T-helper 2 cell treated with Interferon-gamma antibody and Interleukin-4, amounts not matched to agents 5 μg/mL and 100 μg/mL, for 36 hours (primary cell): ENCODE results near the gene FOXD1.
"Not testable (repeated sequence)": the region's sequence is repeated elsewhere in the genome, so short reads cannot be mapped to it uniquely, and the experiment has no call there.

Experiments used
- DNase-seq: peaks from one replicate; pipeline ENCODE4 v3.0.0; 2021; ENCODE audit warnings: low spot score
- H3K27ac Mint-ChIP-seq: one replicate; pipeline ENCODE4 v1.8.0; 2021; ENCODE audit warnings: mild to moderate bottlenecking, mixed read lengths
- H3K27me3 Mint-ChIP-seq: one replicate; pipeline ENCODE4 v1.8.0; 2021; ENCODE audit warnings: low read depth, mixed read lengths
- H3K36me3 Mint-ChIP-seq: one replicate; pipeline ENCODE4 v1.8.0; 2021; ENCODE audit warnings: low read depth, mixed read lengths
- H3K4me1 Mint-ChIP-seq: one replicate; pipeline ENCODE4 v1.8.0; 2021; ENCODE audit warnings: low read depth, mixed read lengths
- H3K4me3 Mint-ChIP-seq: one replicate; pipeline ENCODE4 v1.8.0; 2022; ENCODE audit warnings: mild to moderate bottlenecking, moderate library complexity, mixed read lengths
- H3K9me3 Mint-ChIP-seq: one replicate; pipeline ENCODE4 v1.8.0; 2021; ENCODE audit warnings: mixed read lengths

FOXD1 gene

DNA sequence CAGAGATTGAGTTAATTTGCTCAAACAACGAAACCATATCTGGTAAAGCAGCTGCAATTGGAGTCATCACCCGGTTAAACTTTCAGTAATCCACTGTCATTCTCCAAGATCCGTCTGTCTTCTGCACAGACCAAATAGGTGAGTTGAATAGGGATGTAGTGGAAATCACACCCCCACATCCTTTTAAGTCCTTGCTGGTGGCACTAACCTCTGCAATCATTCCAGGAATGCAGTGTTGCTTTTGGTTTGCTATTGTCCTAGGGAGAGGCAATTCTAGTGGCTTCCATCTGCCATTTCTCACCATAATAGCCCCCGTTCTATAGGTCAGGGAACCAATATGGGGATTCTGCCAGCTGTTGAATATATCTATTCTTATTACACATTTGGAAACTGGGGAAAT is 35.1 kb upstream of the FOXD1 start:
- no peaks in the 10 kb centered on the region for H3K4me1 Mint-ChIP-seq
- no peak for DNase-seq
- H3K4me3 Mint-ChIP-seq: no peak overlapping the region
- no peaks in the 10 kb centered on the region for H3K36me3 Mint-ChIP-seq
- H3K27ac Mint-ChIP-seq: no peak overlapping the region
- peaks cover 29% of the 10 kb centered on the region for H3K27me3 Mint-ChIP-seq
- no peaks in the 10 kb centered on the region for H3K9me3 Mint-ChIP-seq

- Mint-ChIP-seq H3K4me3 (no peak overlapping the region), H3K27ac (no peak overlapping the region), H3K27me3 (peaks cover 30% of the 10 kb centered on the region), H3K9me3 (no peaks in the 10 kb centered on the region), H3K36me3 (no peaks in the 10 kb centered on the region), H3K4me1 (no peaks in the 10 kb centered on the region)
- DNase-seq: no peak
These were observed 34.0 kb upstream of the FOXD1 start for GRCh38 chr5:73482383-73483136.

DNA sequence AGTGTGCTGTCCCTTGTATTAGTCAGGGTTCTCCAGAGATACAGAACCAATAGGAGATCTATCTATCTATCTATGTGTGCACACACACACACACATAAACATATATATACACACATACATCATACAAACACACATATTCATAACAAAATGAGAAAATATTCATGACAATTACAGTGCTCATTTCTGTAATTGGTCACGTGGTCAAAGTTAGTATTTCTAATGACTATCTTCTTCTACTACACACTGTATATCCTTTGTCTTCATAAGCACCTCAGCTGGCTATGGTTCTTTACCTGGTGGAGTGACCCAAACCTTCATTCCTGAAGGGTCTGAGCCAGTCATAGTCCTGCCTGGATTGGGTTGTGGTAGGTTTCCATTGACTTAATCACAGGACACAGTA is 31.9 kb upstream of the FOXD1 start:
- H3K27ac Mint-ChIP-seq: no peak overlapping the region
- no peaks in the 10 kb centered on the region for H3K36me3 Mint-ChIP-seq
- peaks cover 22% of the 10 kb centered on the region for H3K27me3 Mint-ChIP-seq
- H3K4me1 Mint-ChIP-seq: no peaks in the 10 kb centered on the region
- no peak overlapping the region for H3K4me3 Mint-ChIP-seq
- DNase-seq: no peak
- no peaks in the 10 kb centered on the region for H3K9me3 Mint-ChIP-seq

DNA sequence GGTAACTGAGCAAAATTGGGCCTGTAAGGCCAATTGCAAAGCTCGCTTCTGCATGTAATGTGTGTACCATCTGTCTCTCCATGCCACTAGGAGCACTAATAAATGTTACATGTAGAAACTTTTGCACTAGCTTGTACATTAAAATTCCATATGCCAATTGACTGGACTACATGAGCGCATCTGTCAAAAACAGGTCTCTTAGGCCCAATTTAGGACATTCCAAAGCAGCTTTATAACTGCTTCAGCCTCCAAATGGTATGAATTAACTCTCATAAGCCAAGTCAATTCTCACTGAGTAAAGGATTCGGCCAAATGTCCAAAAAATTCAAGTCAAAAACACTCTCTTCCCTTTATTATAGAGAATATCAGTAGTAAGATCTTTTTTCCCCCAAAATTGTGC is 23.5 kb upstream of the FOXD1 start:
- no peaks in the 10 kb centered on the region for H3K9me3 Mint-ChIP-seq
- H3K4me1 Mint-ChIP-seq: no peaks in the 10 kb centered on the region
- no peaks in the 10 kb centered on the region for H3K36me3 Mint-ChIP-seq
- no peak overlapping the region for H3K27ac Mint-ChIP-seq
- peaks cover 20% of the 10 kb centered on the region for H3K27me3 Mint-ChIP-seq
- no peak overlapping the region for H3K4me3 Mint-ChIP-seq
- DNase-seq: no peak

GRCh38 chr5:73471654-73472053 is 23.1 kb upstream of the FOXD1 start:
- no peak overlapping the region for H3K27ac Mint-ChIP-seq
- no peaks in the 10 kb centered on the region for H3K9me3 Mint-ChIP-seq
- H3K27me3 Mint-ChIP-seq: peaks cover 20% of the 10 kb centered on the region
- no peak for DNase-seq
- no peaks in the 10 kb centered on the region for H3K4me1 Mint-ChIP-seq
- H3K36me3 Mint-ChIP-seq: no peaks in the 10 kb centered on the region
- H3K4me3 Mint-ChIP-seq: no peak overlapping the region

GRCh38 chr5:73469878-73470277 is 21.3 kb upstream of the FOXD1 start:
- H3K27me3 Mint-ChIP-seq: peaks cover 24% of the 10 kb centered on the region
- no peak overlapping the region for H3K4me3 Mint-ChIP-seq
- H3K4me1 Mint-ChIP-seq: no peaks in the 10 kb centered on the region
- H3K27ac Mint-ChIP-seq: no peak overlapping the region
- H3K9me3 Mint-ChIP-seq: no peaks in the 10 kb centered on the region
- DNase-seq: no peak
- no peaks in the 10 kb centered on the region for H3K36me3 Mint-ChIP-seq

DNA sequence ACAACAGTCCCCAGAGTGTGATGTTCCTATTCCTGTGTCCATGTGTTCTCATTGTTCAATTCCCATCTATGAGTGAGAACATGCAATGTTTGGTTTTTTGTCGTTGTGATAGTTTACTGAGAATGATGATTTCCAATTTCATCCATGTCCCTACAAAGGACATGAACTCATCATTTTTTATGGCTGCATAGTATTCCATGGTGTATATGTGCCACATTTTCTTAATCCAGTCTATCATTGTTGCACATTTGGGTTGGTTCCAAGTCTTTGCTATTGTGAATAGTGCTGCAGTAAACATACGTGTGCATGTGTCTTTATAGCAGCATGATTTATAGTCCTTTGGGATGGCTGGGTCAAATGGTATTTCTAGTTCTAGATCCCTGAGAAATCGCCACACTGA is 20.1 kb upstream of the FOXD1 start:
- DNase-seq, H3K9me3 Mint-ChIP-seq, H3K4me3 Mint-ChIP-seq, H3K27ac Mint-ChIP-seq, H3K36me3 Mint-ChIP-seq, H3K4me1 Mint-ChIP-seq: not testable (repeated sequence)
- peaks cover 29% of the 10 kb centered on the region for H3K27me3 Mint-ChIP-seq

- no peaks in the 10 kb centered on the region for H3K9me3 Mint-ChIP-seq
- peaks cover 30% of the 10 kb centered on the region for H3K27me3 Mint-ChIP-seq
- no peak overlapping the region for H3K4me3 Mint-ChIP-seq
- no peaks in the 10 kb centered on the region for H3K36me3 Mint-ChIP-seq
- DNase-seq: no peak
- H3K4me1 Mint-ChIP-seq: no peaks in the 10 kb centered on the region
- no peak overlapping the region for H3K27ac Mint-ChIP-seq
These were observed 15.6 kb upstream of the FOXD1 start for GRCh38 chr5:73464016-73464745.

DNA sequence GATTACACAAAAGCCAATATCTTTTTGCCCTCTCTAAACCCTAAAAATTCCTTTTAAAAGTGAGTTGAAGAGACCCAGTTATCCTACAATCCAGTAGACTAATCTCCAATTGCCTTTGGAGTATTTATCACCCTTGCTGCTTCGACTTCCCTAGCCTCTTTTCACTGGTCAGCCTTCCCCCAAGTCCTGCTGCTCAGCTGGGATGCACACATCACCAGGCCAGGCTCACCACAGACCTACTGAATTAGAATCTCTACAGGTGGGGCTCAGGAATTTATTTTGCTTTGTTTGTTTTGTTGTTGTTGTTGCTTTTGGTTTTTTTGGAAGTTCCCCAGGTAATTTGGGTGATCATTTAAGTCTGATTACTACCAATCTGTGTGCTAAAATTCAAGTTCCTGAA is 11.6 kb upstream of the FOXD1 start:
- no peak for DNase-seq
- H3K27ac Mint-ChIP-seq: no peak overlapping the region
- H3K9me3 Mint-ChIP-seq: no peaks in the 10 kb centered on the region
- no peak overlapping the region for H3K4me3 Mint-ChIP-seq
- H3K27me3 Mint-ChIP-seq: peaks cover 47% of the 10 kb centered on the region
- no peaks in the 10 kb centered on the region for H3K4me1 Mint-ChIP-seq
- no peaks in the 10 kb centered on the region for H3K36me3 Mint-ChIP-seq

DNA sequence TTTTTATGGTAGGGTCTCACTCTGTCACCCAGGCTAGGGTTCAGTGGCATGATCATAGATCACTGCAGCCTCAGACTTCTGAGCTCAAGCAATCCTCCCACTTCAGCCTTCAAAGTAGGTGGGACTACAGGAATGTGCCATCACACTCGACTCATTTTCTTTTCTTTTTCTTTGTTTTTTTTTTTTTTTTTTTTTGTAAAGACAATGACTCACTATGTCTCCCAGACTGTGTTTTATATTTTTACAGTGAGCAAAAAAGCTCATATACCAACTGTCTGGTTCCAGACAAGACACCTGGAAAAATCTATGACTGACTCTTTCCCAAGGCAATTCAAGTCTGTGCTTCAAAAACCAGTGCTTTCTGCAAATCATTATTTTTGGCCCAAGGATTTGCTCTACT is 10.8 kb upstream of the FOXD1 start:
- no peak for DNase-seq
- H3K4me1 Mint-ChIP-seq: no peaks in the 10 kb centered on the region
- H3K36me3 Mint-ChIP-seq: no peaks in the 10 kb centered on the region
- no peak overlapping the region for H3K4me3 Mint-ChIP-seq
- no peaks in the 10 kb centered on the region for H3K9me3 Mint-ChIP-seq
- H3K27ac Mint-ChIP-seq: no peak overlapping the region
- H3K27me3 Mint-ChIP-seq: peaks cover 47% of the 10 kb centered on the region

DNA sequence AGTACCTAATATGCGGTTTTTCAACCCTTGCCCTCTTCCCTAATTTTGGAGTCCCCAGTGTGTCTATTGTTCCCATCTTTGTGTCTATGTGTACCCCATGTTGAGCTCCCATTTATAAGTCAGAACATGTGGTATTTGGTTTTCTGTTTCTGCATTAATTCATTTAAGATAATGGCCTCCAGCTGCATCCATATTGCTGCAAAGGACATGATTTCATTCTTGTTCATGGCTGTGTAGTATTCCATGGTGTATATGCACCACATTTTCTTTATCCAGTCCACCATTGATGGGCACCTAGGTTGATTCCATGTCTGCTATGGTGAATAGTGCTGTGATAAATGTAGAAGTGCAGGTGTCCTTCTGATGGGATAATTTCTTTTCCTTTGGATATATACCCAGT is 7.9 kb upstream of the FOXD1 start:
- H3K27me3 Mint-ChIP-seq: peaks cover 64% of the 10 kb centered on the region
- not testable (repeated sequence) for H3K27ac Mint-ChIP-seq, H3K4me3 Mint-ChIP-seq, H3K36me3 Mint-ChIP-seq, H3K4me1 Mint-ChIP-seq, H3K9me3 Mint-ChIP-seq, DNase-seq

DNA sequence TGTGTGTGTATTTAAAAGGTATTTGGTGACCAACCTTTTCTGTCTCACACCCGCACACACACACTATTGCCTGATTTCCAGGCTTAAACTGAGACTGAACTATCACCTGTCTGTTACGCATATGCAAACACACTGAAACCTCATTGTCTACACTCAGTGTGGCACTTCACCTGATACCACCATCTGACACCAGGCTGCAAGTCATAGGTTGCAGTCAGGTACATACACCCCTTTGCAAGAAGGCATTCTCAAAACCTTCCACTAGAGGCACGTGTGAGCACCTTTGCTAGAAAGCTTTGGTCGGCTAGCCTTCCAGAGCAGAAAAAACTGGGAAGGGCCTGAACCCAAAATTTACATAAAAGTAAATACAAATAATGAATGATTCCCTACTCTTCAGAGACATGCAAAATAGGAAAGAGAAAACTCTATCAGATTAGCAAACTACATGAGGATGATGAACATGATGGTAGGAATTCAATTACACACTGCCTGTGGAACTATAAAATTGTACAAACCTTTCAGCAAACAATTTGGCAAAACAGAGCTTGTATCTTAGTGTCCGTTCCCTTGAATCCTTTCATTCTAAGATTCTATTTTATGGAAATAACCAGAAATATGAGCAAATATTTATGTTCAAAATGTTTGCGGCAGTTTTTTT is 5.9 kb upstream of the FOXD1 start:
- Mint-ChIP-seq H3K4me1 (peaks cover 8% of the 10 kb centered on the region), H3K9me3 (no peaks in the 10 kb centered on the region)
- no peak for DNase-seq

DNA sequence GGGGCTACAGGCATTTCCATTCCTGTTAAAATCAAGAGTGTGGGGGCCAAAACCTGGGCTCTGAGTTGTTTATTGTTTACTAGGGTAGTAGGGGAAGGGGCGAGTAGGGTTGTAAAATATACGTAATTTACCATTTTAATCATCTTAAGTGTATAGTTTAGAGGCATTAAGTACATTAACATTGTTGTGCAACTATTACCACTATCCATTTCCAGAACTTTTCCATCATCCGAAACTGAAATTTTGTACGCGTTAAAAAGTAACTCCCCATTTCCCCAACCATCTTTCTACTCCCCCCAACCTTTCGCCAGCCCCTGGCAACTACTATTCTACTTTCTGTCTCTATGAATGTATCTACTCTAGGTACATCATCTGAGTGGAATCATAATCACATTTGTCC is 3.6 kb upstream of the FOXD1 start:
- peaks cover 72% of the 10 kb centered on the region for H3K27me3 Mint-ChIP-seq
- no peak overlapping the region for H3K4me3 Mint-ChIP-seq
- DNase-seq: no peak
- peaks cover 18% of the 10 kb centered on the region for H3K4me1 Mint-ChIP-seq
- no peak overlapping the region for H3K27ac Mint-ChIP-seq
- no peaks in the 10 kb centered on the region for H3K36me3 Mint-ChIP-seq
- no peaks in the 10 kb centered on the region for H3K9me3 Mint-ChIP-seq

More for the DNA sequence above, 5.9 kb upstream of the FOXD1 start:
- peaks cover 69% of the 10 kb centered on the region for H3K27me3 Mint-ChIP-seq
- no peak overlapping the region for H3K4me3 Mint-ChIP-seq
- H3K27ac Mint-ChIP-seq: no peak overlapping the region
- H3K36me3 Mint-ChIP-seq: no peaks in the 10 kb centered on the region
